Pancreas (tissue), 10 donors: ENCODE measurements around the gene HERC2. TPM values are rescaled to one million over a fixed set of nuclear protein-coding genes. Genes with fewer than 3 reads are reported as not detected.
"Not testable (repeated sequence)": the region's sequence is repeated elsewhere in the genome, so short reads cannot be mapped to it uniquely, and the experiment has no call there.

ENCODE experiments used
- ATAC-seq, 4 donors: fragments of 200-7000 bp; cut with Tn5 transposase; one replicate each; pipeline versions ENCODE4 v1.8.0 to v1.9.1; 2020; ENCODE audit warnings: mild to moderate bottlenecking in 4 of 4, moderate library complexity in 4 of 4
- DNase-seq, 6 donors: peaks; one replicate each; pipeline ENCODE4 v3.0.0-alpha.2; 2020
- FAIRE-seq: peaks from 2 replicates; lab custom pipeline; 2012; peaks lifted over from hg19 to GRCh38; lab: Jason Lieb, UNC
- H3K27ac ChIP-seq, 4 donors: fragments of 200-600 bp; sonication (generic); 1 replicate in 3 of 4; 2 replicates in 1 of 4; pipeline versions ENCODE4 v1.5.0 to v1.8.0; 2020
- H3K27me3 ChIP-seq, 4 donors: fragments of 200-600 bp; one replicate each; pipeline ENCODE4 v1.8.0; 2021
- H3K36me3 ChIP-seq, 3 donors: fragments of 200-600 bp; sonication (generic) in 1 of 3; one replicate each; pipeline versions ENCODE4 v1.5.0 to v1.8.0; 2020 to 2021
- H3K4me1 ChIP-seq, 3 donors: fragments of 200-600 bp; one replicate each; pipeline ENCODE4 v1.8.0; 2021
- H3K4me3 ChIP-seq, 4 donors: fragments of 200-600 bp; sonication (generic) in 2 of 4; one replicate each; pipeline versions ENCODE4 v1.5.0 to v1.8.0; 2020 to 2021
- H3K9me3 ChIP-seq, 4 donors: fragments of 200-600 bp; one replicate each; pipeline ENCODE4 v1.8.0; 2021
- CTCF ChIP-seq, 4 donors: fragments of 200-600 bp; sonication (generic) in 3 of 4; IDR thresholded peaks; one replicate each; pipeline versions ENCODE4 v1.5.0 to v1.8.0; 2021; ENCODE audit warnings: antibody characterized with exemption in 4 of 4
- WGBS, 2 donors: extraction: QIAGEN DNeasy Blood & Tissue Kit; methylation state at CpG; one replicate each; pipeline ENCODE4 v1.1.7; 2013; 5-methylcytosine and 5-hydroxymethylcytosine counted together
- intact Hi-C, 3 donors: fragments of 100-400 bp; cut with DNase I; formaldehyde crosslinking; loops; one replicate each; pipeline versions ENCODE4 v1.11.1 to v1.14.2; 2022
- polyA plus RNA-seq, 2 donors: library from polyadenylated mRNA; stranded (reverse); fragments of 200-250 nt; gene quantifications; one replicate each; pipeline ENCODE4 v1.2.3, GENCODE V29; 2013
- total RNA-seq, 6 donors: library from RNA; stranded (reverse); fragmentation: NEBNext Ultra II Directional in 4 of 6; extraction: Animal tissue kit (Norgen Biotek cat#: 25700) in 4 of 6; gene quantifications; one replicate each; pipeline versions ENCODE4 v1.2.1 to v1.2.4, GENCODE V29; 2021 to 2023
- donor health status: healthy with polysubstance abuse.
- donor health status: DM: no; HTN: no; CAD: no; lungs with moderate emphysema.
- donor health status: DM: no; HTN: no; CAD: no.
- donor health status: control.
- donor health status: control.
- donor health status: Bipolar disorder and iron deficiency.
- donor health status: DM: yes; HTN: yes; CAD: no.
- donor health status: DM: no; HTN: no; CAD: no.
- donor health status: DM: no; HTN: no; CAD: no.
- donor health status: DM: yes; HTN: yes; CAD: no.

The HERC2 gene
- total and polyA plus RNA-seq, 8 donors: 23.7 to 38.7 (median 26.4) TPM

GRCh38 chr15:28296814-28297213 is 25.2 kb downstream of the HERC2 start:
- 80 to 89% methylated on average over 4 of the region's 4 CpGs for WGBS, 2 donors
- H3K4me3 ChIP-seq, H3K4me1 ChIP-seq, H3K27ac ChIP-seq, intact Hi-C loops, ATAC-seq, H3K36me3 ChIP-seq, H3K9me3 ChIP-seq, DNase-seq, FAIRE-seq, H3K27me3 ChIP-seq: not testable (repeated sequence)

- ATAC-seq, H3K9me3 ChIP-seq: not testable (repeated sequence)
These were observed 26.9 kb downstream of the HERC2 start for GRCh38 chr15:28295009-28295563.

GRCh38 chr15:28294560-28294959 is 27.4 kb downstream of the HERC2 start:
- FAIRE-seq, H3K4me1 ChIP-seq, ATAC-seq, H3K4me3 ChIP-seq, intact Hi-C loops, DNase-seq, H3K27me3 ChIP-seq, H3K9me3 ChIP-seq, H3K36me3 ChIP-seq, H3K27ac ChIP-seq: not testable (repeated sequence)
- WGBS, 2 donors: 82 to 83% methylated on average over 7 to 9 of the region's 10 CpGs

More at GRCh38 chr15:28295009-28295563, 26.9 kb downstream of the HERC2 start:
- H3K4me1 ChIP-seq, intact Hi-C loops, DNase-seq, H3K36me3 ChIP-seq, H3K4me3 ChIP-seq, FAIRE-seq, H3K27ac ChIP-seq, H3K27me3 ChIP-seq: not testable (repeated sequence)
- 80 to 100% methylated on average over 2 to 3 of the region's 3 CpGs for WGBS, 2 donors

- no peak for ATAC-seq
- no peaks in the 10 kb centered on the region for H3K27me3 ChIP-seq
- no peak overlapping the region for H3K4me3 ChIP-seq
- no peaks in the 10 kb centered on the region for H3K4me1 ChIP-seq
- 90 to 97% methylated on average over 10 of the region's 10 CpGs for WGBS, 2 donors
- no peak for DNase-seq
- TF ChIP-seq CTCF (IDR thresholded peaks at IDR 0.05): no peak
- H3K36me3 ChIP-seq: no peaks in the 10 kb centered on the region
- intact Hi-C loops: no loop called here
- no peaks in the 10 kb centered on the region for H3K9me3 ChIP-seq
- no peak overlapping the region for H3K27ac ChIP-seq
- FAIRE-seq: no peak
These were observed 32.1 kb downstream of the HERC2 start for GRCh38 chr15:28289694-28290463.

GRCh38 chr15:28288830-28289693 is 32.9 kb downstream of the HERC2 start:
- DNase-seq, H3K27me3 ChIP-seq, H3K9me3 ChIP-seq, H3K4me1 ChIP-seq, FAIRE-seq, ATAC-seq, H3K27ac ChIP-seq, H3K4me3 ChIP-seq, H3K36me3 ChIP-seq, intact Hi-C loops: not testable (repeated sequence)
- WGBS, 2 donors: 79 to 83% methylated on average over 6 to 7 of the region's 7 CpGs

- 79 to 82% methylated on average over 7 to 8 of the region's 8 CpGs for WGBS, 2 donors
- not testable (repeated sequence) for FAIRE-seq
These were observed 35.3 kb downstream of the HERC2 start for GRCh38 chr15:28286659-28287058.

GRCh38 chr15:28286031-28286430 is 35.9 kb downstream of the HERC2 start:
- intact Hi-C loops: no loop called here
- Histone ChIP-seq H3K4me3 (no peak overlapping the region), H3K27ac (no peak overlapping the region), H3K27me3 (no peaks in the 10 kb centered on the region), H3K36me3 (no peaks in the 10 kb centered on the region), H3K4me1 (no peaks in the 10 kb centered on the region), H3K9me3 (no peaks in the 10 kb centered on the region)
- DNase-seq: no peak
- WGBS, 2 donors: 94% methylated on average over 3 of the region's 3 CpGs
- FAIRE-seq: no peak
- TF ChIP-seq CTCF (IDR thresholded peaks at IDR 0.05): no peak
- ATAC-seq: no peak

More at GRCh38 chr15:28286659-28287058, 35.3 kb downstream of the HERC2 start:
- intact Hi-C loops, H3K27me3 ChIP-seq, H3K27ac ChIP-seq, ATAC-seq, DNase-seq, H3K4me3 ChIP-seq, H3K4me1 ChIP-seq, H3K36me3 ChIP-seq, H3K9me3 ChIP-seq: not testable (repeated sequence)
